Left lung (tissue), 10 donors: ENCODE data around the gene CRAMP1. TPM values are rescaled to one million over a fixed set of nuclear protein-coding genes. Genes with fewer than 3 reads are reported as not detected.

Experiments
- ATAC-seq: fragments of 200-7000 bp; cut with Tn5 transposase; one replicate; pipeline ENCODE4 v1.9.1; 2020; ENCODE audit warnings: moderate library complexity
- DNase-seq, 4 donors: peaks; one replicate each; pipeline ENCODE4 v3.0.0-alpha.2; 2013 to 2020
- H3K27ac ChIP-seq, 2 donors: fragments of 200-600 bp; sonication (generic) in 1 of 2; one replicate each; pipeline versions ENCODE4 v1.5.0 to v1.8.0; 2020 to 2021
- H3K27me3 ChIP-seq, 2 donors: fragments of 200-600 bp; sonication (generic) in 1 of 2; one replicate each; pipeline versions ENCODE4 v1.5.0 to v1.8.0; 2020 to 2021
- H3K36me3 ChIP-seq, 2 donors: fragments of 200-600 bp; sonication (generic) in 1 of 2; one replicate each; pipeline versions ENCODE4 v1.5.0 to v1.8.0; 2020 to 2021
- H3K4me1 ChIP-seq, 2 donors: fragments of 200-600 bp; one replicate each; pipeline ENCODE4 v1.8.0; 2021
- H3K4me3 ChIP-seq, 2 donors: fragments of 200-600 bp; sonication (generic) in 1 of 2; one replicate each; pipeline versions ENCODE4 v1.5.0 to v1.8.0; 2020 to 2021; ENCODE audit warnings: mild to moderate bottlenecking in 1 of 2
- H3K9me3 ChIP-seq, 2 donors: fragments of 200-600 bp; sonication (generic) in 1 of 2; one replicate each; pipeline versions ENCODE4 v1.5.0 to v1.8.0; 2020 to 2021
- intact Hi-C, 2 donors: fragments of 100-400 bp; cut with DNase I; formaldehyde crosslinking; loops; one replicate each; pipeline versions ENCODE4 v1.11.2 to v1.14.2; 2022
- polyA plus RNA-seq, 6 donors: library from polyadenylated mRNA; unstranded; fragments of 120-200 nt; gene quantifications; one replicate each; pipeline ENCODE4 v1.2.1, GENCODE V29; 2013; ENCODE audit not compliant: insufficient read length in 6 of 6
- total RNA-seq, 2 donors: library from RNA; stranded (reverse); fragmentation: NEBNext Ultra II Directional; extraction: Animal tissue kit (Norgen Biotek cat#: 25700); gene quantifications; one replicate each; pipeline ENCODE4 v1.2.1, GENCODE V29; 2021
- TF ChIP-seq, protein P1 (sequence below), 2 donors: fragments of 200-600 bp; sonication (generic) in 1 of 2; IDR thresholded peaks; one replicate each; pipeline versions ENCODE4 v1.5.0 to v1.8.0; 2021; ENCODE audit warnings: antibody characterized with exemption in 2 of 2
- donor health status: DM: no; HTN: yes; CAD: no.
- donor health status: DM: no; HTN: no; CAD: no.

The CRAMP1 gene
- total and polyA plus RNA-seq, 8 donors = 17.3 to 33.0 (median 26.4) TPM

GRCh38 chr16:1606774-1607173 lies 5.4 kb upstream of the CRAMP1 start:
- TF ChIP-seq, protein P1, sequence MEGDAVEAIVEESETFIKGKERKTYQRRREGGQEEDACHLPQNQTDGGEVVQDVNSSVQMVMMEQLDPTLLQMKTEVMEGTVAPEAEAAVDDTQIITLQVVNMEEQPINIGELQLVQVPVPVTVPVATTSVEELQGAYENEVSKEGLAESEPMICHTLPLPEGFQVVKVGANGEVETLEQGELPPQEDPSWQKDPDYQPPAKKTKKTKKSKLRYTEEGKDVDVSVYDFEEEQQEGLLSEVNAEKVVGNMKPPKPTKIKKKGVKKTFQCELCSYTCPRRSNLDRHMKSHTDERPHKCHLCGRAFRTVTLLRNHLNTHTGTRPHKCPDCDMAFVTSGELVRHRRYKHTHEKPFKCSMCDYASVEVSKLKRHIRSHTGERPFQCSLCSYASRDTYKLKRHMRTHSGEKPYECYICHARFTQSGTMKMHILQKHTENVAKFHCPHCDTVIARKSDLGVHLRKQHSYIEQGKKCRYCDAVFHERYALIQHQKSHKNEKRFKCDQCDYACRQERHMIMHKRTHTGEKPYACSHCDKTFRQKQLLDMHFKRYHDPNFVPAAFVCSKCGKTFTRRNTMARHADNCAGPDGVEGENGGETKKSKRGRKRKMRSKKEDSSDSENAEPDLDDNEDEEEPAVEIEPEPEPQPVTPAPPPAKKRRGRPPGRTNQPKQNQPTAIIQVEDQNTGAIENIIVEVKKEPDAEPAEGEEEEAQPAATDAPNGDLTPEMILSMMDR (IDR thresholded peaks at IDR 0.05) = no peak
- ATAC-seq = no peak
- Histone ChIP-seq H3K27me3 (no peaks in the 10 kb centered on the region), H3K36me3 (peaks cover 0 to 14% of the 10 kb centered on the region in 2 donors), H3K4me1 (peaks cover 13 to 26% of the 10 kb centered on the region in 2 donors), H3K4me3 (no peak overlapping the region), H3K27ac (no peak overlapping the region), H3K9me3 (no peaks in the 10 kb centered on the region)
- no peak for DNase-seq
- intact Hi-C loops = no loop called here

GRCh38 chr16:1607971-1608370 lies 4.2 kb upstream of the CRAMP1 start:
- TF ChIP-seq, protein P1 (IDR thresholded peaks at IDR 0.05) = no peak
- intact Hi-C loops = no loop called here
- H3K36me3 ChIP-seq = peaks cover 0 to 14% of the 10 kb centered on the region in 2 donors
- peaks cover 13 to 30% of the 10 kb centered on the region in 2 donors for H3K4me1 ChIP-seq
- H3K27ac ChIP-seq = no peak overlapping the region
- DNase-seq = no peak
- H3K9me3 ChIP-seq = no peaks in the 10 kb centered on the region
- no peak for ATAC-seq
- H3K4me3 ChIP-seq = no peak overlapping the region
- H3K27me3 ChIP-seq = peaks cover 0 to 5% of the 10 kb centered on the region in 2 donors

GRCh38 chr16:1610071-1610898 lies 1.9 kb upstream of the CRAMP1 start:
- Histone ChIP-seq H3K4me1 (peaks cover 15 to 49% of the 10 kb centered on the region in 2 donors), H3K9me3 (no peaks in the 10 kb centered on the region), H3K27me3 (peaks cover 0 to 23% of the 10 kb centered on the region in 2 donors), H3K27ac (peak overlapping the region; percentile 80 to 85), H3K4me3 (peak overlapping the region; percentile 81 to 89), H3K36me3 (peaks cover 0 to 14% of the 10 kb centered on the region in 2 donors)
- peak; percentile 82 for ATAC-seq
- TF ChIP-seq, protein P1 (IDR thresholded peaks at IDR 0.05) = no peak
- intact Hi-C loops = no loop called here
- DNase-seq = peak; percentile 87 to 95 (median 90)

DNA sequence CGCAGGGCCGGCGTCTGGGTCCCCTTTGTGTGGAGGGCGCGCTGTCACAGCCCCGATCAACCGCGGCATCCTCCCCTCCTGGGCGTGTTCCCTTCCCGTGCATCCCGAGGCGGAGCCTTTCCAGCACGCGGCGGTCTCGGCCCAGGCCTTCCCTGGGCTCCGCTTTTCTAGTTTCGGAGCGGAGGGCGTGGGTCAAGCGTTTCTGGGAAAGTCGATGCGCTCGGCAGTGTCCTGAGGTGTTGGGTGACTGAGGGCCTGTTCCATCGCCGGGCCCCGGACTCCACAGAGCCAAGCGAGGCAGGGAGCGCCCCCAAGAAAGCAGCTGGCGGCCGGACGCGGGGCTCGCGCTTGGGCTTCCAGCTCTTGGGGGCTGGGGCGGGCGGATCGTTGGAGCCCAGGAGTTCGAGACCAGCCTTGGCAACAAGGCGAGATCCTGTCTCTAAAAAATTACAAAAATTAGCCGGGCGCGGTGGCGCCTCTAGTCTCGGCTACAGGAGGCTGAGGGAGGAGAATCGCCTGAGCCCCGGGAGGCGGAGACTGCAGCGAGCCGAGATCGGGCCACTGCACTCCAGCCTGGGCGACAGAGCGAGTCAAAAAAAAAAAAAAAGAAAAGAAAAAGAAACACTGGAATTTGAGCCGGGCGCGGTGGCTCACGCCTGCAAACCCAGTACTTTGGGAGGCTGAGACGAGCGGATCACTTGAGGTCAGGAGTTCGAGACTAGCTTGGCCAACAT lies 1.1 kb upstream of the CRAMP1 start:
- ATAC-seq = peak; percentile 30
- H3K27ac ChIP-seq = peak overlapping the region; percentile 80 to 85
- intact Hi-C loops = no loop called here

More for the DNA sequence above, 1.1 kb upstream of the CRAMP1 start:
- H3K27me3 ChIP-seq = peaks cover 0 to 23% of the 10 kb centered on the region in 2 donors
- no peak for DNase-seq
- peak overlapping the region; percentile 81 to 89 for H3K4me3 ChIP-seq
- no peaks in the 10 kb centered on the region for H3K9me3 ChIP-seq
- TF ChIP-seq, protein P1 (IDR thresholded peaks at IDR 0.05) = no peak
- peaks cover 15 to 57% of the 10 kb centered on the region in 2 donors for H3K4me1 ChIP-seq
- peaks cover 0 to 11% of the 10 kb centered on the region in 2 donors for H3K36me3 ChIP-seq
